Bronchial epithelial cell (primary cell): ENCODE results near the gene CINP. TPM values are rescaled to one million over a fixed set of nuclear protein-coding genes. Genes with fewer than 3 reads are reported as not detected.

Experiments used
- DNase-seq: peaks from one replicate; pipeline ENCODE4 v3.0.0-alpha.2; 2010; ENCODE audit warnings: low read depth
- FAIRE-seq: peaks from 2 replicates; lab custom pipeline; 2011; peaks lifted over from hg19 to GRCh38; lab: Jason Lieb, UNC
- H3K27me3 ChIP-seq: 2 replicates; pipeline ENCODE4 v1.5.1; 2011; ENCODE audit warnings: low read length; ENCODE audit not compliant: control insufficient read depth, insufficient read depth
- H3K36me3 ChIP-seq: 2 replicates; pipeline ENCODE4 v1.5.1; 2011; ENCODE audit warnings: low read length; ENCODE audit not compliant: control insufficient read depth, insufficient read depth
- H3K4me3 ChIP-seq: 2 replicates; pipeline ENCODE4 v1.5.1; 2011; ENCODE audit warnings: mild to moderate bottlenecking, low read depth, low read length, control low read depth
- CTCF ChIP-seq: IDR thresholded peaks from 2 replicates; pipeline ENCODE4 v1.5.1; 2011; ENCODE audit warnings: mild to moderate bottlenecking, moderate library complexity, low read length, control low read depth, inconsistent platforms; ENCODE audit not compliant: insufficient read depth, severe bottlenecking
- total RNA-seq: library from RNA; depleted of rRNA; stranded (reverse); fragments of >200 nt; gene quantifications from 2 replicates; pipeline ENCODE4 v1.2.1, GENCODE V29; 2014

Gene CINP
- total RNA-seq, 1 donor from 2014 or later = 38.4 TPM

DNA sequence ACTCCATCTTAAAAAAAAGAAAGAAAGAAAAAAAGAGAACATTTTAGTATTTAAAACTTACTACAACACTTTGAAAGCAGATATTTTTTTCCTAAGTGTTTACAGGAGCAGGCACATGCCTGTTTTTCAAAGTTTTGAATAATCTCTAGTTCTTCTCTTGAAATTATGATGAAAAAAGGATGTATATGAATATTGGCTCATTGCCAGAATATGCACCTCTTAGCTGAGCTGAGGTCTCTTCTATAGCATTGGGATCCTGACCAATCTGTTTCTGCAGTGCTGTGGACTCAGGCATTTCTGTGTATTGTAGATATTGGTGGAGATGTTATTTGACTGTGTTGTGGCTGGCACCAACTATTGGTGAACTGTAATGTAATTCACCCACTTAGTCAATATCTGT is 15.0 kb upstream of the CINP start:
- Histone ChIP-seq H3K27me3 (no peaks in the 10 kb centered on the region), H3K4me3 (no peak overlapping the region), H3K36me3 (peaks cover 6% of the 10 kb centered on the region)
- TF ChIP-seq CTCF = no peak
- FAIRE-seq (no peak), DNase-seq (no peak)

- FAIRE-seq (no peak), DNase-seq (no peak)
- H3K4me3 ChIP-seq = no peak overlapping the region
- no peaks in the 10 kb centered on the region for H3K27me3 ChIP-seq
- no peak for TF ChIP-seq CTCF
- peaks cover 6% of the 10 kb centered on the region for H3K36me3 ChIP-seq
Measured at GRCh38 chr14:102375119-102375518, 12.4 kb upstream of the CINP start.

DNA sequence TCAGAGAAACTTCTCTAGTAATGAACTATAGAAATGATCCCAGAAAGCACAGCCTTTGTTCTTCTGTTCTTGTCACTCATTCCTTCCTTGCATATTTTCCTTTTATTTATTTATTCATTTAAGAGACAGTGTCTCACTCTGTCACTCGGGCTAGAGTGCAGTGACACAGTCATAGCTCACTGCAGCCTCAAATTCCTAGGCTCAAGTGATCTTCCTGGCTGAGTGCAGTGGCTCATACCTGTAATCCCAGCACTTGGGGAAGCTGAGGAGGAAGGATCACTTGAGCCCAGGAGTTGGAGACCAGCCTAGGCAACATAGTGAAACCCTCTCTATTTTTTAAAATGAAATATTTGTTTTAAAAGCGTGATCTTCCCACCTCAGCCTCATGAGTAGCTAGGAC is 11.6 kb upstream of the CINP start:
- no peak for FAIRE-seq

DNA sequence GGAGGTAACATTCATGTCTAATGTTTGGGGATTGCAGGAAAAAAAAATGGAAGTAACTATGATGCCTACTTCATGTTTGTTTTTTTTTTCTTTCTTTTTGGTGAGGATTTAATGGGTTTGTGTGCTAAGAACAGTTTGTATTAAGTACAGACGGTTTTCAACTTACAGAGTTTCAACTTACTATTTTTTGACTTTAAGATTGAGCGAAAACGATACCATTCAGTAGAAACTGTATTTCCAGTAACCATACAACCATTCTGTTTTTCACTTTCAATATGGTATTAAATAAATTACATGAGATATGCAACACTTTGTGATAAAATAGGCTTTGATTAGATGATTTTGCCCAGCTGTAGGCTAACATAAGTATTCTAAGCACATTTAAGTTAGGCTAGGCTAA is 10.4 kb upstream of the CINP start:
- TF ChIP-seq CTCF = no peak
- H3K36me3 ChIP-seq = peaks cover 6% of the 10 kb centered on the region
- FAIRE-seq (no peak), DNase-seq (no peak)
- no peaks in the 10 kb centered on the region for H3K27me3 ChIP-seq
- H3K4me3 ChIP-seq = no peak overlapping the region

More for the DNA sequence above, 11.6 kb upstream of the CINP start:
- no peak for TF ChIP-seq CTCF
- Histone ChIP-seq H3K27me3 (no peaks in the 10 kb centered on the region), H3K4me3 (no peak overlapping the region), H3K36me3 (peaks cover 6% of the 10 kb centered on the region)
- DNase-seq = no peak

- no peak for TF ChIP-seq CTCF
- Histone ChIP-seq H3K27me3 (no peaks in the 10 kb centered on the region), H3K36me3 (no peaks in the 10 kb centered on the region), H3K4me3 (no peak overlapping the region)
- DNase-seq (no peak), FAIRE-seq (no peak)
Measured at GRCh38 chr14:102371361-102371760, 8.7 kb upstream of the CINP start.

DNA sequence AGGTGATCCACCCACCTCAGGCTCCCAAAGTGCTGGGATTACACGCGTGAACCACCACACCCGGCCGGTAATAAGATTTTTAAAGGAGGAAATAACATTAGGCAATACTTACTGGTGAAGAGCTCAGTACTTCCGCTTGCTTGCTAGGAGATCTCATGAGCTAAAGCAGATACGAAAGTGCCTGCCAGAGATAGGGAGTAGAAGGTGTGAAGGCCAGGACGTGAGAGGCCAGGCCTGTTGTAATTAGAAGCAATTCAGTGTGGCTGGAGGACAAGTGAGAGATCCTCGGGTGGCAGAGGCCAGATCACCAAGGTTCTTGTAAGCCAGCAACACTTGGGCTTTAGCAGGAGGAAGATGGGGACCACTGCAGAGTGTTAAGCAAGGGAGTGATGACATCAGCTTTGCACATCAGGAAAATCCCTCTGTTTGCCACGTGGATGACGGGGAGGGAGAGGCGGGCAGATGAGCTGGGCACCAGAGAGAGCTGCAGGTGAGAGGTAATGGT is 7.7 kb upstream of the CINP start:
- TF ChIP-seq CTCF = no peak
- FAIRE-seq = no peak
- H3K4me3 ChIP-seq = no peak overlapping the region
- no peaks in the 10 kb centered on the region for H3K36me3 ChIP-seq
- DNase-seq = peak; percentile 8
- H3K27me3 ChIP-seq = no peaks in the 10 kb centered on the region
